ENCODE measurements around the gene IGFBP6.

Gene IGFBP6

DNA sequence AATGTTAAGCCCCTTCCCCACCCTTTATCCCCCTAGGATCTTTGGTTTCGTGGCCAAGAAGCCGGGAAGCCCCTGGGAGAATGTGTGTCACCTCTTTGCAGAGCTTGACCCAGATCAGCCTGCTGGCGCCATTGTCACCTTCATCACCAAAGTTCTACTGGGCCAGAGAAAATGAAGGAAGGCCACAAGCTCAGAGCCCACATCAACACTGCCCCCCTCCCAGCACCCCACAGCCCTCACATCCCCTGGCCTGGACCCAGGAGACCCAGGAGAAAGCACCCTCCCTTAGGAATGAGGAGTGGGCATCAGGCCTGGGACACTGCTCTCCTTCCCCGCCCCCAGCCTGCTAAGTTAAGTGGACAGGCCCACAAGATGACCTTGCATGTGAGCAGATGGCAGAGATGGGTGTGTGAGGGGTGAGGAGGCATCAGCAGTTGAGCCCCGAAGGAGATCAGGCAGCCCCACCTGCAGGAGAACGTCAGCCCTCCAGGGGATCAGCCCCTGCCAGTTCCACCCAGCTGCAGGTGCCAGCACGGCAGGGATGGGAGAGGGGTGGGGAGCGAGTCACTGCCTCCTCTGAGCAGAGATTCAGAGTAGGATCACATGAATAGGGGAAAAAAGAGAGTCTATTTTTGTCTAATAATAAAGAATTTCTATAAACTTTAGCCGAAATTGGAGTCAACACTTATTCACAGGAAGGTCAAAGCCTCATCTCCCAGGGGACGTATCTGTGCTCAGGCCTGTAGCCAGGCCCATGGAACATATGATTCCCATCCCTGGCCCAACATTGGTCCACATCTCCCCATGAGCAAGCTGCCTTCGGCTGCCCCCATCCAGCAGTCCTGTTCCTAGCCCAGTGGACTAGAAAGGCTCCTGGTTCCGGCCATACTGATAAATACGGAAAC lies 33.5 kb upstream of the IGFBP6 start:
- no peak for DNase-seq (ENCODE audit: insufficient read length, low spot score)
- TF ChIP-seq POLR2A (IDR thresholded peaks at IDR 0.05; ENCODE audit: low read depth, low read length) = no peak
- no peak for FAIRE-seq

DNA sequence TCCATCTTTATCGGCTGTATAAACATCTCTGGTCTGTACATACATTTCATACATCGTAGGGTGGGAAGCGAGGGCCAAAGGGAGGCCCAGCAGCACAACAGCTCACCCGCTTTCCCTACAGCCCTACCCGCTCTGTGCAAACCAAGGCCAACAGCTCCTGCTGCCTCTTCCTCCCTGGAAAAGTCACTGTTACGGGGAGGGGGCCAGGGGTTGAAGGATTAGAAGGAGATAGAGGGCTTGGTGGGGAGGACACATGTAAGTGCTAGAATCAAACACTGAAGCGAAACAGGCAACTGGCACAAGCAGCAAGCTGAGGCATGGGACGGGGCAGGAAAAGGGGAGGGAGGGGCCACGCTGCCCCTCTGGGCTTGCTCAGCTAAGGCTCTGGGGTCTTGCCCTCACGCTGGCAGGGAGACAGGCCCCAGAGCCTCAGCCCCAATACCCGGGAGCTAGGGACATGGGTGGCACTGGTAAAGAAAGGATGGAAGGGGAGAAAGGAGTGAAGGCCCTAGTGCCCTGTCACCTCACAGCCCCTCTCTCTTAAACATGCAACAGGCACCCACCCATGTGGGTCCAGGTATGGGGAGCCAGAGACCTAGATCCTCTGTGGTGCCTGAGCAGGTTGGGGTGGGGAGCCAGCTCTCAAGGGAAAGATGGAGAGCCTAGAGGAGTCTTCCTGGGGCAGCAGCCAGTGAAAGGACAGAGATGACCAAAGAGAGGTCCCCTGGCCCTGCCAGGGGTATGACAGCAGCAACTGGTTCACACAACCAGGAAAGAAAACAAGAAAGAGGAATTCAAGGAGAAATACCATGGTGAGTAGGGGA lies 32.6 kb upstream of the IGFBP6 start:
- TF ChIP-seq POLR2A (IDR thresholded peaks at IDR 0.05; ENCODE audit: low read depth, low read length) = no peak
- FAIRE-seq (no peak), DNase-seq (ENCODE audit: insufficient read length, low spot score) (no peak)

GRCh38 chr12:53065470-53065869 lies 32.0 kb upstream of the IGFBP6 start:
- DNase-seq (ENCODE audit: insufficient read length, low spot score) (no peak), FAIRE-seq (no peak)
- no peak for TF ChIP-seq POLR2A (IDR thresholded peaks at IDR 0.05; ENCODE audit: low read depth, low read length)

DNA sequence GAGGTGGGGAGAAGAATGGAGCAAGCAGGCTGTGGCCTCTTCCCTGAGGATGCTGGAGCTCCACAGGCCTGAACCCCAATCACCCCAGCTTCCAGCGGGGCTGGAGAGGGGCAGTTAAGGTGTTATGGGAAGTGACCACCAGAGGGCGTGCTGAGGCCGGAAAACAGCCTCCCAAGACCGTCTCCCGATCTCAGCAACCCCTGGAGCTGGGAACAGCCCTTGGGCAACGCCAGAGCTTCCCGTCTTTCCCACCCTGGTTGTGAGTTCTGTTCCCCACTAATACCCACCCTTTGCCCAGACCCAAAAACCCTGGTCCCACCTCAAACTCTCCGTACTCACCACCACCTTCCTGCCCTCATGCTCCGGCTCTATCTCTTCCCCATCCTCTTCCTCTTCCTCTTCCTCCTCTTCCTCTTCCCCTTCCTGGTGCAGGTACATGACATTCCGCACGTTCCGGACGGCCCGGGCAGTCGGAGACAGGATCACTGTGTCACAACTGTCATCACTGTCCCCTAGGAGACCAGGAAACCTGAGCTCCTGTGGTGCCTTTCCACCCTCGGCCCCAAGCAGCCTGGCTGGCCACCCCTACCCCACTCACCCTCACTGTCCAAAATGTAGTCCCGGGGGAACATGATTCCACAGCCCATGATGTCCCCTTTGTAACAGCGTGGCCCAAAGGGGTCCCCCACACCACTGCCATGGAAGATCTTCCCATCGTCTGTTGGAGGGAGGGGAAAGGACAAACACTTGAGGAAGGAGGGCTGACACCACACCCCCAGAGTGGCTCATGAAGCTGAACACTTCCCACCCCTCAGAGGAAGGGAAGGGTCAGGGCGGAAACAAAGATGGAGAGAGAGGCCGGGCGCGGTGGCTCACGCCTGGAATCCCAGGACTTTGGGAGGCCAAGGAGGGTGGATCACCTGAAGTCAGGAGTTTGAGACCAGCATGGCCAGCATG lies 31.2 kb upstream of the IGFBP6 start:
- FAIRE-seq (no peak), DNase-seq (ENCODE audit: insufficient read length, low spot score) (peak; percentile 88)
- TF ChIP-seq POLR2A (IDR thresholded peaks at IDR 0.05; ENCODE audit: low read depth, low read length) = no peak

GRCh38 chr12:53067074-53067992 lies 30.1 kb upstream of the IGFBP6 start:
- TF ChIP-seq POLR2A (IDR thresholded peaks at IDR 0.05; ENCODE audit: low read depth, low read length) = no peak
- FAIRE-seq = no peak
- no peak for DNase-seq (ENCODE audit: insufficient read length, low spot score)

- FAIRE-seq = no peak
- DNase-seq (ENCODE audit: insufficient read length, low spot score) = no peak
- no peak for TF ChIP-seq POLR2A (IDR thresholded peaks at IDR 0.05; ENCODE audit: low read depth, low read length)
Measured at GRCh38 chr12:53067993-53068770, 29.3 kb upstream of the IGFBP6 start.

DNA sequence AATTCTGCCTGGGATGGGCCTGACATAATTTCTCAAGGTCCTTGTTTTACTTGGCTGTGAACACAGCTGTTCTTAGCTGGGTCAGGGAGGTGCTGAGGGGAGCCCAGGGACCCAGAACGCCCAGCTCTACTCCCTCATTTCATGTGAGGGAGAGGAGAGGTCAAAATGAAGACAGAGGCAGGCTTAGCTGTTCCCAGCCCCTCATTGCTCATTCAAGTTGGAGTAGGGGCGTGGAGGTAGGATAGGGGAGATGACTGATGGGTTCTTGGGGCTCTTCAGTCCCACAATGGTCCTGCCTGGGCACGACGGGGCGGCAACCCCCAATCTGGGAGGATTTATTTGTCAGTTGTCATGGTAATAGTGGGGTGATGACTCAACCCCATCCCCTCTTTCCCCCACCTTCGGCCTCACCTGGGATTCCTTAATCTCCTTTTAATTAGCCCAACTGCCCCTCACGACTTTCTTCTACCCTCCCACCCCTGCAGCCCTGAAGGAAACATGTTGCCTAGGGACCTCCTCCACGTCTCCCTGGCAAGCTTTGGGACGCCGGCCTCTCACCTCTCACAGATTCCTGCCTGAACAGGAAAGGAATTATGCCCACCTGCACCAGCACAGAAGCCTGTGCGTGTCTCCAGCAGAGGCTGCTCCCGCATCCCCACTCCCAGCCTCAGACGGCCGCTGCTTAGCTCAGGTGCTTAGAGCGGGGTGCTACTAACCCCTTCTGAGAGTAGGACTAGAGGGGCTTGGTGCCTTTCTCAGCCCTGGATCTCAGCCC lies 28.5 kb upstream of the IGFBP6 start:
- no peak for DNase-seq (ENCODE audit: insufficient read length, low spot score)
- TF ChIP-seq POLR2A (IDR thresholded peaks at IDR 0.05; ENCODE audit: low read depth, low read length) = no peak
- no peak for FAIRE-seq

DNA sequence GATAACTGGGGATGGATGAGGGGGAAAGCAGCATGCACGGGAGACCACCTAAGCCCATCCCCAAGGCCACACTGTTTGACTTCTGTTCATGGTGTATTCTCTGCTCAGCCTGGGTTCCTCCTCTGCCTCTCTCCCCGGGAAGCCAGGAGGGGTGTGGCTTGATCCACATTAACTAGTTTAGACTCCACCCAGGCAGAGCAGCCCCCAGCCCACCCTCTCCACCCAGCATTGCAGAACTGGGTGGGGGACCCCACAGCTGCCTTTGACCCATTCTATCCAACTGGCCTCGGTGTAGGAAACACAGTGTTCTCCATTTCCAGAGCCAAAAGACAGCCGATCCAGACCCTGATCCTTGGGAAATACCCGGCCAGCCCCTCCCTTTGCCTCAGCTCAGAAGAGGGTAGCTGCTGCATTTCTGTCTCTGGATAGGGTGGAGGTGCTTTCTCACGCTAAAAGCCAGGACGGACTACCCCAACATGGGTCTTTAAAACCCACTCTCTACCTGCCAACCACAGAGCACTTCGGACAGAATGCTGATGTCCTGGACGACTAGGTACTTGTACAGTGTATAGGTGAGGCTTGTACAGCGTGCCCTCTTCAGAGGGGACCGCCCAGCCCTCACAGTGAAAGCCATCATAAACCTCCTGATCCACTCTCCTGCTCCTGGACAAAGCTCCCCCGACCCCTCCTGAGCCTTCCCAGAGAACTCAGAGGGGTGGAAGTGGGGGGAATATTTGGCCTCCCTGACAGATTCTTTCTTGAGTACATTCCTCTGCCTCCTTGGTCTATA lies 27.7 kb upstream of the IGFBP6 start:
- FAIRE-seq = no peak
- no peak for TF ChIP-seq POLR2A (IDR thresholded peaks at IDR 0.05; ENCODE audit: low read depth, low read length)
- no peak for DNase-seq (ENCODE audit: insufficient read length, low spot score)

GRCh38 chr12:53070877-53071492 lies 26.5 kb upstream of the IGFBP6 start:
- DNase-seq (ENCODE audit: insufficient read length, low spot score) (no peak), FAIRE-seq (no peak)
- TF ChIP-seq POLR2A (IDR thresholded peaks at IDR 0.05; ENCODE audit: low read depth, low read length) = no peak

Data from H54 (cell line).